GM12892 (cell line): Measurements from ENCODE around the gene LSM14A.

Source experiments
- POLR2A ChIP-seq: IDR thresholded peaks from 2 replicates; pipeline ENCODE4 v1.6.1; 2011; ENCODE audit warnings: low read depth, low read length, control low read depth
- TAF1 ChIP-seq: IDR thresholded peaks from 2 replicates; pipeline ENCODE4 v1.6.1; 2011; ENCODE audit warnings: low read depth, mild to moderate bottlenecking, control low read depth, low read length, borderline replicate concordance

DNA sequence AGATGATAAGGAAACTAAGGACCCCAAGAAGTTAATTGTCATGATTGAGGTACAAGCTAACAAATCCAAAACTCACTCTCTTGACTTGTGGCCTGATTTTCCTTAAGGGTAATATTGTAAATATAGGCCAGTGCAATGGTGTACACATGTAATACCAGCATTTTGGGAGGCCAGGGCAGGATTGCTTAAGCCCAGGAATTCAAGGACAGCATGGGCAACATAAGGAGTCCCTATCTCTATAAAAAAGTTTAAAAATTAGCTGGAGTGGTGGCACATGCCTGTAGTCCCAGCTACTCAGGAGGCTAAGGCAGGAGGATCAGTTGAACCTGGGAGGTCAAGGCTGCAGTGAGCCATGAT is 53.3 kb downstream of the LSM14A start:
- TF ChIP-seq POLR2A, result no peak
- TF ChIP-seq TAF1, result no peak
